Muscle layer of duodenum (tissue), 2 donors: ENCODE results near the gene CDC42BPB.

Experiments
- H3K27ac ChIP-seq: one replicate; pipeline ENCODE4 v1.7.0; 2013; ENCODE audit warnings: mild to moderate bottlenecking, low read length
- H3K27me3 ChIP-seq: one replicate; pipeline ENCODE4 v1.7.0; 2013; ENCODE audit warnings: low read depth, mild to moderate bottlenecking, control low read depth, low read length
- H3K36me3 ChIP-seq, 2 donors: one replicate each; pipeline ENCODE4 v1.7.0; 2013; ENCODE audit warnings: low read length in 2 of 2, control low read depth in 1 of 2, mild to moderate bottlenecking in 1 of 2; ENCODE audit not compliant: insufficient read depth in 2 of 2, control insufficient read depth in 1 of 2
- H3K4me1 ChIP-seq, 2 donors: one replicate each; pipeline ENCODE4 v1.7.0; 2013; ENCODE audit warnings: low read length in 2 of 2, mild to moderate bottlenecking in 2 of 2, control low read depth in 1 of 2, moderate library complexity in 1 of 2; ENCODE audit not compliant: insufficient read depth in 2 of 2, control insufficient read depth in 1 of 2
- H3K4me3 ChIP-seq, 2 donors: one replicate each; pipeline ENCODE4 v1.7.0; 2013; ENCODE audit warnings: low read length in 2 of 2, low read depth in 1 of 2, mild to moderate bottlenecking in 1 of 2
- H3K9me3 ChIP-seq, 2 donors: one replicate each; pipeline ENCODE4 v1.7.0; 2013; ENCODE audit warnings: low read length in 2 of 2, control low read depth in 1 of 2, mild to moderate bottlenecking in 1 of 2; ENCODE audit not compliant: control insufficient read depth in 1 of 2
- donor health status: healthy.

The CDC42BPB gene

DNA sequence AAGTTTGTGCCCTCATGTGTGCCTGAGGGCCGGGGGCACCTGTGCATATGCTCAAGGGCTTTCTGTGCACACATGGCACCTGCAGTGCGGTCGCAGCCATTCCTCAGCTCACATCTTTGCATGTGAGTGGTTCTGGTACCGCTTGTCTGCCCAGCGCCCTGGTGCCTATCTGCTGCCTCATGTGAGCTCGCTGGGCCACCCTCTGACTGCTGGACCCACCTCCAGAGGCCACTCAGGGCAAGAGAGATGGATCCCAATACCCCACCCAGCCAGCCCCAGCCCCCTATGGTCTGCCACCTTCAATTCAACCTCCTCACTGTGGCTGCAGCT lies 140.3 kb downstream of the CDC42BPB start:
- no peaks in the 10 kb centered on the region for H3K36me3 ChIP-seq
- H3K27me3 ChIP-seq = no peaks in the 10 kb centered on the region
- no peak overlapping the region for H3K27ac ChIP-seq
- H3K9me3 ChIP-seq = no peaks in the 10 kb centered on the region
- no peaks in the 10 kb centered on the region for H3K4me1 ChIP-seq
- no peak overlapping the region for H3K4me3 ChIP-seq

DNA sequence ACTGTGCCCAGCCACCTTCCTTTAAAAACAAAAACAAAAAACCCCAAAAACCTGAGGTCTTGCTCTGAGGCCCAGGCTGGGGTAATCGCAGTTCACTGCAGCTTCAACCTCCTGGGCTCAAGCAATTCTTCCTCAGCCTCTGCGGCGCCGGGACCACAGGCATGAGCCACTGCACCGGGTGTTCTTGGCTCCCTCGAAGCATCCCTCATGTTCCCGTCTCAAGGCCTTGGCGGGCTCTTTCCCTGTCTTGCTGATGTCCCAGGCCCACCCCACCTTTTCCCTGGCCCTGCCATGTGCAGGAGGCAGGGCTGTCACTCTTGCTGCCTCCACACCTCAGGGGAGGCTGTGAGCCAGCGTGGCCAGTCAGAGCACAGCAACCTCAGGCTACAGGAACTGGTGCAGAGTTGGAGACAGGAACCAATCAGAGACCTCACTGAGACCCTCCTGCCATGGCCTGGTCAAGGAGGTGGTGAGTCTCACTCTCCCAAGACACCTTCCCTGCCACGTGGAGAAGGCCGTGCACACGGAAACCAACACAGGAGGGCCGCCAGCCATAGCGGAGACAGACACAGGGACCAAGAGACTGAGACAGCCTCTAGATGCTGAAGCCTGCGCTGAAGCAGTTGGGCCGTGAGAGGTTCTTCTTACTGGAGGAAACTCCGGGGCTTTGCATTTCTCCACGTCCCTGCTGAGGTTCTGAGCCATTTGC lies 140.8 kb downstream of the CDC42BPB start:
- Histone ChIP-seq H3K27ac (no peak overlapping the region), H3K36me3 (no peaks in the 10 kb centered on the region), H3K4me3 (no peak overlapping the region), H3K4me1 (no peaks in the 10 kb centered on the region), H3K27me3 (no peaks in the 10 kb centered on the region), H3K9me3 (no peaks in the 10 kb centered on the region)

DNA sequence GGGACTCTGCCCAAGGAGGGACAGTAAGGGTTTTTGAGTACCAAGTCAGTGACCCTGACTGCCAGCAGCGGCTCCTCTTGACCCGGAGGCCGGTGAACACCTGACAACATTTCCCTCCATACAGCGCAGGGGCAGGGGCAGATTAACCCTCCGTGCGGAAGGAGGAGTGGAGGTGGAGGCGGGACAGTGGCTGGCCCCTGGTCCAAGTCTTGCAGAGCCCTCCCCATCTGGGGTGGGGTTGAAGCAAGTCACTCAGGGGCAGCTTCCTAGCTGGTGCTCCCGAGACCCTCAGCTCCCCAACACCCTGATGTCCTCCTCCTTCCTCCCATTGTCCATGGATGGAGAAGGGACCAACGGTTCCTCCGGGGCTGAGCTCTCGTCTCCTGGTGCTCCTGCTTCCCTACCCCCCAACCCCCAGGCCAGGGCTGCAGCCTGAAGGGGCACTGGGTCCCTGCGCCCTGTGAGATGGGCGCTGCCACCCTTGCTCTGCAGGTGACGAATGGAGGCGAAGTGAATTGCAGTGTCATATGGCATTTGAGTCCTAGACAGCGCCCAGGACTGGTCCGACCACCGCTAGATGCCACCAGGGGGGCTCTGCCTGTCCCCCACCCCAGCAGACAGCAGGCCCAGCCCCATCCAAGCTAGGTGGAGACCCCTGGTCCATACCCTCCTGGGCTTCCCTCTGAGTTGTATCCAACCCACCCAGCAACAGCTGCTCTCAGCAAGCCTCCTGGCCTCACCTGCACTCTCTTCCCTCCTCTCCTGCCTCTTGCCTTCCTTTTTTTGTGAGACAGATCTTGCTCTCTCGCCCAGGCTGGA lies 141.8 kb downstream of the CDC42BPB start:
- H3K27ac ChIP-seq = no peak overlapping the region
- no peaks in the 10 kb centered on the region for H3K9me3 ChIP-seq
- H3K27me3 ChIP-seq = no peaks in the 10 kb centered on the region
- H3K4me3 ChIP-seq = no peak overlapping the region
- no peaks in the 10 kb centered on the region for H3K36me3 ChIP-seq
- no peaks in the 10 kb centered on the region for H3K4me1 ChIP-seq

- H3K9me3 ChIP-seq = no peaks in the 10 kb centered on the region
- H3K27ac ChIP-seq = no peak overlapping the region
- no peak overlapping the region for H3K4me3 ChIP-seq
- H3K27me3 ChIP-seq = no peaks in the 10 kb centered on the region
- H3K36me3 ChIP-seq = no peaks in the 10 kb centered on the region
- H3K4me1 ChIP-seq = no peaks in the 10 kb centered on the region
Observed at GRCh38 chr14:102914474-102915291, 142.7 kb downstream of the CDC42BPB start.

DNA sequence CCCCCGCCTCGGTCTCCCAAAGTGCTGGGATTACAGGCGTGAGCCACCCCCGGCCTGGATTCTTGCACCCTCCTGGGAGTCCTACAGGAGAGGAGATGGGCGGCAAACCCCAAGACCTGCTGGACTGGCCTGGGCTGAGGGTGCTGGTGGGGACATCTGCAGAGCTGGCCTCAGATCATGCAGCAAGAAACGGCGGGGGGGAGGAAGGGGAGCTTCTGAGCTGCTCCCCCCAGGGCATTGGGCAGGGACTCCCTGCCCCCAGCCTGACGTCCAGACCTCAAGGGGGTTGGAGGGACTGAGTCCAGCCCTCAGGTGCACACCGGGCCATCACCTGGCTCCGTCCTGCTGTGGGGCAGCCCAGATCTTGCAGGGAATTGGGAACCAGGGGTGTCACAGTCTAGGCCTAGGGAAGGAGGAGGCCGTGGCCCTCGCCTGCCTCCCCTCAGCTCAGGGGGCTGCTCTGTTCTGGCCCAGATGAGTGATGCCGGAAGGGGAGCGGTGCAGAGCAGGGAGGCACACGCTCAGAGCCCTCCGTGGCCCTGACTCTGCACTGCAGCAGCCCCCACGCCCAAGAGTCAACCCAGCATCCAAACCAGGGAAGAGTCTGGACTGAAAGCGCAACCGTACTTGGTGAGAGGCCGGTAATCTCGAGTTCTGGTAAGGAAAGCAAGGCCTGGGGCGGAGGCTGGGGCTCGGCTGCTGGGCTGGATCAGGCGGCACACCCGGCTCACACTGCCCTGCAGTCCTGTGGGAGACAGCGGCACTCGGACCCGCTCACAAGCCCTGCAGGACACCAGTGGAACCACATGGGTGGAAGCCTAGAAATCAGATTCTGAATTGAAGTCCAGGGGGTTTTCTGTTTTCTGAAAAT lies 143.8 kb downstream of the CDC42BPB start:
- no peaks in the 10 kb centered on the region for H3K27me3 ChIP-seq
- no peak overlapping the region for H3K27ac ChIP-seq
- H3K4me1 ChIP-seq = no peaks in the 10 kb centered on the region
- H3K4me3 ChIP-seq = no peak overlapping the region
- H3K36me3 ChIP-seq = no peaks in the 10 kb centered on the region
- H3K9me3 ChIP-seq = no peaks in the 10 kb centered on the region

DNA sequence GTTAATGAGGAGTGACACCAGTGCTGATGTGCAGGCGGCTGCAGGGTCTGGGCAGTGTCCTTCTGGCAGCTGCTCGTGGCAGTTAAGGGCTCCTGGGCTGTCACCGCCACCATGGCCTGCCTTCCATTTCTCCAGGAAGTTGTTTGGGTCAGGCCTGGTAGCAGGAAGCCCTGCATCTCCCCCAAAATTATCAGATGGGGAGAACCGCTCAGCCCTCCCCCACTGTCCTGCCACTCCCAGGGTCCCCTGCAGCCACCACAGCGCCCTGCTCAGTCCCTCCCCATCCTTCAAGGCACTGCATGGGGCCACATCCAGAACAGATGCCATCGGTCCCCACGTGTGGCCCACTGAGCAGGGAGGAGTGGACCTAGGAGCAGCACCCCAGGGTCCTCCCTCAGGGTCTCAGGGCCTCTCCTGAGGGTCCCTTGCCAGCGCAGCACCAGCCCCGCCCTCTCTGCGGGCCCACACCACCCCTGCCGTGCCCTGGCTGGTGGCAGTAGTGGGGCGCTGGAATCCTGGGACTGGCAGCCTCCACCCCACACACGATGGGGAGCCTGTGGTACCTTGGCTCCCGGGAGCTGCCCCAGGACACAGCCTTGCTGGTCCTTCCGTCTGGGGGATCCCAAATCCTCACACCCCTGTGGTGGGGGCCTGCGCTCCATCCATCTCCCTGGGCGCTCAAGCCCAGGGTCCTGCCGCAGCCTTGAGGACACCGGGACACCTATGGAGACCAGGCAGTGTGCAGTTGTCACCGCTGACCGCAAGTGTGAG lies 145.2 kb downstream of the CDC42BPB start:
- Histone ChIP-seq H3K36me3 (peaks cover 0 to 6% of the 10 kb centered on the region in 2 donors), H3K27ac (no peak overlapping the region), H3K4me1 (no peaks in the 10 kb centered on the region), H3K27me3 (no peaks in the 10 kb centered on the region), H3K9me3 (no peaks in the 10 kb centered on the region), H3K4me3 (no peak overlapping the region)

- Histone ChIP-seq H3K4me1 (no peaks in the 10 kb centered on the region), H3K4me3 (no peak overlapping the region), H3K27me3 (no peaks in the 10 kb centered on the region), H3K36me3 (peaks cover 0 to 10% of the 10 kb centered on the region in 2 donors), H3K27ac (no peak overlapping the region), H3K9me3 (no peaks in the 10 kb centered on the region)
Observed at GRCh38 chr14:102911541-102911951, 145.8 kb downstream of the CDC42BPB start.

DNA sequence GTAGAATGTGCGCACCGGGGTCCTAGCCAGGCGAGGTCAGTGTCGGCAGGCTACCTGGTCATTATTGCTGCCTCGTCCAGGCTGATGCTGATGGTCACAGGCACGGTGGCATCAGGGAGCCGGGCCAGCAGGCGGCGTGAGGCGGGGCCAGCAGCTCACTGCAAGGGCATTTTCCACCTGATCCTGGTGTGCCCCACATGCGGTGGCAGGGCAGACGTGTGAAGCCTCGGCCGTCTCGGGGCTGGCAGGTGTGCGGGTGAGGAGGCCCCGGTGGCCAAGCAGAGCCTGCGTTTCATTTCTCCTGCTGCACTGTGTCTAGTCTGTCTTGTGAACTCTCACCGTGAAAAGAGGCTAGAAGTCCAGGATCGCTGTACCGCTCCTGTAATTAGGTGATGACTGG lies 146.9 kb downstream of the CDC42BPB start:
- peaks cover 2 to 14% of the 10 kb centered on the region in 2 donors for H3K36me3 ChIP-seq

GRCh38 chr14:102909911-102910310 lies 147.4 kb downstream of the CDC42BPB start:
- no peaks in the 10 kb centered on the region for H3K4me1 ChIP-seq
- H3K9me3 ChIP-seq = no peaks in the 10 kb centered on the region
- H3K27me3 ChIP-seq = no peaks in the 10 kb centered on the region
- H3K27ac ChIP-seq = no peak overlapping the region
- no peak overlapping the region for H3K4me3 ChIP-seq
- H3K36me3 ChIP-seq = peaks cover 7 to 19% of the 10 kb centered on the region in 2 donors

More for the DNA sequence above, 146.9 kb downstream of the CDC42BPB start:
- Histone ChIP-seq H3K27ac (no peak overlapping the region), H3K9me3 (no peaks in the 10 kb centered on the region), H3K27me3 (no peaks in the 10 kb centered on the region), H3K4me1 (no peaks in the 10 kb centered on the region), H3K4me3 (no peak overlapping the region)

- no peaks in the 10 kb centered on the region for H3K4me1 ChIP-seq
- H3K27me3 ChIP-seq = no peaks in the 10 kb centered on the region
- no peaks in the 10 kb centered on the region for H3K9me3 ChIP-seq
- H3K4me3 ChIP-seq = no peak overlapping the region
- H3K27ac ChIP-seq = no peak overlapping the region
- H3K36me3 ChIP-seq = peaks cover 7 to 19% of the 10 kb centered on the region in 2 donors
Observed at GRCh38 chr14:102909462-102909861, 147.9 kb downstream of the CDC42BPB start.
